ENCODE data around the gene C1orf116. TPM values are rescaled to one million over a fixed set of nuclear protein-coding genes. Genes with fewer than 3 reads are reported as not detected.

C1orf116 gene
- total RNA-seq, 4 donors from 2014 or later = 0.13 to 0.16 TPM; not detected in 2

DNA sequence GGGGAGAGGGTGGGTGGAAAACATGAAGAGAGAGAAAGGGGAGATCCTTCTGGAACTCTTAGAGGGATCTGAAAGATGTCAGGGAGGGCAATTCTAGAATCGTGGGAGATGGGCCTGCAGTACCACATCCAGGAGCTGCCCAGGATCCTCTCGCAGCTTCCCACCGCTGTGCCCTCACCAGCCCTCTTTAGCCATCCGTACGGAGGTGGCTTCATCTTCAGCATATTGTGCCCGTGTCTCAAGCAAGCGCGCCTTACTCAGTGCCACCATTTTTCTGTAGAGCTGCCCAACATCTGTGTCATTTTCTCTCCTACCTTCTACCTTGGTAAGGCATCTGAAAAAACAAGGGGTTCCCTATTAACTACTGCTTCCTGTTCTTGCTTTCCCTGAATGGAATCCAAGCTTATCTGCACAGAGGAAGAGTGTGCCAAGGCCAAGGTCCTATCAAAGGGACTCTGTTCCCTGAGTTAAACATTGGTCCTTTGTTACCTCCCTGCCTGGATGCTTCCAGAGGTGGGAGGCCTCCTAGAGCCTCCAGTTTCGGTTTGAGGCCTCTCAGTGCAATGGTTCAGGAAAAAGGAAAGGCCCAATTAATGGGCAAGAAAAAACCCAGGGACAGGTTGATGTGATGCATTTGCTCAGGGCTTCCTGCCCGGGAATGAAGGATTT lies 23.2 kb downstream of the C1orf116 start:
- ATAC-seq (ENCODE audit: low FRiP score) = no peak
- DNase-seq (ENCODE audit: low spot score) = no peak

GRCh38 chr1:207007352-207008033 lies 25.1 kb downstream of the C1orf116 start:
- TF ChIP-seq, protein P1, sequence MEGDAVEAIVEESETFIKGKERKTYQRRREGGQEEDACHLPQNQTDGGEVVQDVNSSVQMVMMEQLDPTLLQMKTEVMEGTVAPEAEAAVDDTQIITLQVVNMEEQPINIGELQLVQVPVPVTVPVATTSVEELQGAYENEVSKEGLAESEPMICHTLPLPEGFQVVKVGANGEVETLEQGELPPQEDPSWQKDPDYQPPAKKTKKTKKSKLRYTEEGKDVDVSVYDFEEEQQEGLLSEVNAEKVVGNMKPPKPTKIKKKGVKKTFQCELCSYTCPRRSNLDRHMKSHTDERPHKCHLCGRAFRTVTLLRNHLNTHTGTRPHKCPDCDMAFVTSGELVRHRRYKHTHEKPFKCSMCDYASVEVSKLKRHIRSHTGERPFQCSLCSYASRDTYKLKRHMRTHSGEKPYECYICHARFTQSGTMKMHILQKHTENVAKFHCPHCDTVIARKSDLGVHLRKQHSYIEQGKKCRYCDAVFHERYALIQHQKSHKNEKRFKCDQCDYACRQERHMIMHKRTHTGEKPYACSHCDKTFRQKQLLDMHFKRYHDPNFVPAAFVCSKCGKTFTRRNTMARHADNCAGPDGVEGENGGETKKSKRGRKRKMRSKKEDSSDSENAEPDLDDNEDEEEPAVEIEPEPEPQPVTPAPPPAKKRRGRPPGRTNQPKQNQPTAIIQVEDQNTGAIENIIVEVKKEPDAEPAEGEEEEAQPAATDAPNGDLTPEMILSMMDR (IDR thresholded peaks at IDR 0.05) = no peak
- no peak for ATAC-seq (ENCODE audit: low FRiP score)
- no peak for DNase-seq (ENCODE audit: low spot score)

More for the DNA sequence above, 23.2 kb downstream of the C1orf116 start:
- TF ChIP-seq, protein P1 (IDR thresholded peaks at IDR 0.05) = no peak

DNA sequence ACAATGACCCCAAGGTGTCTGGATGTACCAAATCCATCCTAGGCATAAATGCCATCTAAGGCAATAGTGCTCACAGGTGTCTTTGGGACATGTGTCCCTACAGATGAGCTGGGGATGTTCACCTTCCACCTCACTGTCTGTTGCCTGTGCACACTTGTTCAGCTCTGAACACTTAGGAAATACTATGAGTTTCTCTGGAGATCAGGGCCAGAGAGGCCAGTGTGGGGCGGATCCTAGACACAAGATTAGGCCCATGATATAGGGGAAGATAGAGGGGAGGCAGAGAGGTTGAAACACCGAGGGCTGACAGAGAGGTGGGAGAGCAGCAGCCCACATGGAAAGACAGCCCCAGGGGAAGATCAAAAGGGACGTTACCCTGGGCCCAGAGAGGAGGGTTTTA lies 25.6 kb downstream of the C1orf116 start:
- TF ChIP-seq, protein P1 (IDR thresholded peaks at IDR 0.05) = no peak
- no peak for DNase-seq (ENCODE audit: low spot score)
- ATAC-seq (ENCODE audit: low FRiP score) = no peak

DNA sequence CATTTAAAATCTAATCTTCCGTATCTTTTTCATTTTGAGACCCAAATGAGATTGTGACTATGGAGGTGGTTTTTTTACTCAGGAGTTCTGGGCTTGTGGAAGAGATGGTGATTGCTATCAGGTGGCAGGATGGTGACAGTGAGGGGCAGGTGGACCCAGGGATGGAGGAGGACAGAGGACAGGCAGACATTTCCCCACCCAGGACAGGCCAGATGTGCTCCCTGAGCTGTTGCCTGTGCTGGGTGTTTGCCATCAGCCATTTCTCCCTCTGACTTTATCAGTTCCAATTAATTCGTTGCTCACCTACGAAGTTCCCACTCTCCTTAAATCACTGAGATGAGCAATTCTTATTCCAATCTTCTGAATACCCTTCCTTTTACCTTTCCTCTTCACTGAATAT lies 26.5 kb downstream of the C1orf116 start:
- DNase-seq (ENCODE audit: low spot score) = no peak
- TF ChIP-seq, protein P1 (IDR thresholded peaks at IDR 0.05) = no peak
- ATAC-seq (ENCODE audit: low FRiP score) = no peak

DNA sequence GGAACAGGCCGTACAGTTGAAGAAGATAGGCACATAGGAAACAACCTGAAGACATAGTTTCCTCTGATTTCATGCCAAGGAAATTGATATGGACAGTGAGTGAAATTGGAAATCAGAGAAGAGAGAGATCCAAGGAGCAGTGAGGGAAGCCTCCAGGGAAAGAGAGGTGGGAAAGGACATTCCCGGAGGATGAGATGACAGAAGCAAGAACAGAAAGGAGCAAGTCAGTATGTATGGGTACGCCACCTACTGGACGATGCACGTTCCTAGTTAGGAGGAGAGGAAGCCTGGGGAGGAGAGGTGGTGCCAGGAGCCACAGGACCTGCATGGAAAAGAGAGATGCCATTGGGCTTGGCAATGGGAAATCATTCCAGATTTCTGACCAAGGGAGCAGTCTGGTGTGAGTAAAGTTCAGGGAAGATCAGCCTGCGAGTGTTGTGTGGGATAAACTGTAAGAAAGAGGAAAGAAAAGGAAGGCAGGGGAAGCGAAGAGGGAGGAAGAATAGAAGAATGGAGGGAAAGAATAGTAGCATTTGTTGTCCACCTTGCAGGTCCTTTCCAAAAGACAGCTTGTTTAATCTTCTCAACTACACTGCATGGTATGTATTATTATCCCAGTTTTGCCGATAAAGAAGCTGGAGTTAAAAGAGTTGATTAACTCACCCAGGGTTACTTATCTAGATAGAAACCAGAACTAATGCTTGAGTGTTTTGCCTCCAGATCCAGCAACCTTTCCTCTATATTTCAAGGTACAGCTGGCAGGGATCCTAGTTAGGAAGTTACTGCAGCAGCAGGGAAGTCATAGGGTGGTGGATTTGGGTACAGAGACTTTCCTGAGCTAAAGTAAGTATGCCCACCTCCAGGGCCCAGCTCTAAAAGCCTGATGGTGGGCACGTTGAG lies 27.4 kb downstream of the C1orf116 start:
- TF ChIP-seq, protein P1 (IDR thresholded peaks at IDR 0.05) = no peak
- ATAC-seq (ENCODE audit: low FRiP score) (no peak), DNase-seq (ENCODE audit: low spot score) (no peak)

GRCh38 chr1:207003210-207003609 lies 29.3 kb downstream of the C1orf116 start:
- TF ChIP-seq, protein P1 (IDR thresholded peaks at IDR 0.05) = no peak
- no peak for ATAC-seq (ENCODE audit: low FRiP score)
- no peak for DNase-seq (ENCODE audit: low spot score)

Data from omental fat pad (tissue), 4 donors.